Measurements from ENCODE around the gene GRIK2. TPM values are rescaled to one million over a fixed set of nuclear protein-coding genes. Genes with fewer than 3 reads are reported as not detected.

GRIK2 gene
- total RNA-seq, 1 donor from 2014 or later, result 0.11 TPM

DNA sequence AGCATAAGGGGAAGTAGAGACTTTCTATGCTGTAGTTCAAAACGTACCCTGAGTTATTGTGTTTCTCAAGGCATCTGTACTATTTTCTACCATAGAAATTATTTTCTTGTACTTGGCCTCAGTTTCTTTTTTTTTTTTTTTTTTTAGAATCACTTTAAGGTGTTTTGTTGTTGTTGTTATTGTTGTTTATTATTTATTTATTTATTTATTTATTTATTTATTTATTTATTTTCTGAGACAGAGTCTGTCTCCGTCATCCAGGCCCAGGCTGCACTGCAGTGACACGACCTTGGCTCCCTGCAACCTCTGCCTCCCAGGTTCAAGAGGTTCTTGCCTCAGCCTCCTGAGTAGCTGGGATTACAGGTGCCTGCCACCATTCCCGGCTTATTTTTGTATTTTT is 179.1 kb downstream of the GRIK2 start:
- Mint-ChIP-seq H3K36me3 (ENCODE audit: low read depth) (no peaks in the 10 kb centered on the region), H3K4me1 (no peaks in the 10 kb centered on the region), H3K4me3 (no peak overlapping the region), H3K9me3 (no peaks in the 10 kb centered on the region), H3K27ac (no peak overlapping the region), H3K27me3 (no peaks in the 10 kb centered on the region)
- ChIA-PET CTCF (no interaction called here), POLR2A (no interaction called here)
- intact Hi-C loops (cut with micrococcal nuclease), result no loop called here
- DNase-seq (no peak), ATAC-seq (ENCODE audit: low read depth) (no peak)
- no peak for TF ChIP-seq CTCF (IDR thresholded peaks at IDR 0.05)

GRCh38 chr6:101577091-101577490 is 183.6 kb downstream of the GRIK2 start:
- DNase-seq (no peak), ATAC-seq (ENCODE audit: low read depth) (no peak)
- no peaks in the 10 kb centered on the region for H3K36me3 Mint-ChIP-seq (ENCODE audit: low read depth)
- no peak overlapping the region for H3K4me3 Mint-ChIP-seq
- no peaks in the 10 kb centered on the region for H3K4me1 Mint-ChIP-seq
- CTCF ChIA-PET, result no interaction called here
- no peak overlapping the region for H3K27ac Mint-ChIP-seq
- intact Hi-C loops (cut with micrococcal nuclease), result no loop called here
- TF ChIP-seq CTCF (IDR thresholded peaks at IDR 0.05), result no peak
- H3K9me3 Mint-ChIP-seq, result peaks cover 3% of the 10 kb centered on the region
- POLR2A ChIA-PET, result no interaction called here
- H3K27me3 Mint-ChIP-seq, result no peaks in the 10 kb centered on the region

GRCh38 chr6:101578306-101578705 is 184.8 kb downstream of the GRIK2 start:
- no peak for TF ChIP-seq CTCF (IDR thresholded peaks at IDR 0.05)
- H3K36me3 Mint-ChIP-seq (ENCODE audit: low read depth), result no peaks in the 10 kb centered on the region
- no peaks in the 10 kb centered on the region for H3K4me1 Mint-ChIP-seq
- CTCF ChIA-PET, result no interaction called here
- peaks cover 3% of the 10 kb centered on the region for H3K9me3 Mint-ChIP-seq
- H3K4me3 Mint-ChIP-seq, result no peak overlapping the region
- POLR2A ChIA-PET, result no interaction called here
- DNase-seq (no peak), ATAC-seq (ENCODE audit: low read depth) (no peak)
- no peak overlapping the region for H3K27ac Mint-ChIP-seq
- intact Hi-C loops (cut with micrococcal nuclease), result no loop called here
- H3K27me3 Mint-ChIP-seq, result no peaks in the 10 kb centered on the region

DNA sequence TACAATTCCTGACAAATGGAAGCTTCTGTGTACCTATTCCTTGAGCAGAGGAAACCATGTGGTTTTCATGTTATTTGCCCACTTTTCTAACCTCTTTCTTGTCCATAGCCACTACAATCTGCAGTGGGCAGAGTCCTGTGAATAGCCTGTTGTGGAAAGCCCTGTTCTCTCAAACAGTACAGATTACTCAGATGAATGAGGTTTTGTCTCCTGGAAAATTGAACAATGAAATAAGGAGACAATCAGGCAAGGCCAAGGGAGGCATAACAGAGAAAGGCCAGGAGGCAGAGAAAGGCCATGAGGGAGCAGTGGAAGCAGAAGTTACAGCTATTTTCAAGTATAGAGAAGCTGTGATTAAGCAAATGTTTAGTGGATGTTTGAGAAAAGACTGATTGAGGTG is 189.3 kb downstream of the GRIK2 start:
- intact Hi-C loops (cut with micrococcal nuclease), result no loop called here
- no peak for TF ChIP-seq CTCF (IDR thresholded peaks at IDR 0.05)
- Mint-ChIP-seq H3K36me3 (ENCODE audit: low read depth) (no peaks in the 10 kb centered on the region), H3K4me3 (no peak overlapping the region), H3K4me1 (no peaks in the 10 kb centered on the region), H3K27ac (no peak overlapping the region), H3K27me3 (no peaks in the 10 kb centered on the region), H3K9me3 (peaks cover 3% of the 10 kb centered on the region)
- no peak for ATAC-seq (ENCODE audit: low read depth)
- no peak for DNase-seq
- POLR2A ChIA-PET, result no interaction called here
- CTCF ChIA-PET, result no interaction called here

DNA sequence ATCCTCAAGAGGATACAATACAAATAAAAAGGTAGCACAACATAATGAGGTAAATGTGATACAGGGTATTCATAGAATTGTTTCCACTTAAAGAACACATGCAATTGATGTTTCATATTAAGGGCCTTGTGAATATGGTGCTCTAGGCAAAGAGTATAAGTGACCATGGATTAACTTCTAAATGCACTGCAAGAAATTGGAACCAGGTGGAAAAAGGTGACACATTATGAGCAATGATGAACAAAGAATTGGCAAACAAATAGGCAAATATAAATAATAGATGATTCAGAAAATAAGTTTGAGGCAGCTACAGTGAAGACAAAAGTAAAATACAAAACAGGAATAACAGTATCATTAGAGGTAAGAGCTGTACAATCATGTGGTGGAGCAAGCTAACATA is 192.0 kb downstream of the GRIK2 start:
- no peak for TF ChIP-seq CTCF (IDR thresholded peaks at IDR 0.05)
- POLR2A ChIA-PET, result no interaction called here
- H3K27me3 Mint-ChIP-seq, result no peaks in the 10 kb centered on the region
- ATAC-seq (ENCODE audit: low read depth), result no peak
- no peak for DNase-seq
- CTCF ChIA-PET, result no interaction called here
- H3K27ac Mint-ChIP-seq, result no peak overlapping the region
- no peak overlapping the region for H3K4me3 Mint-ChIP-seq
- no peaks in the 10 kb centered on the region for H3K9me3 Mint-ChIP-seq
- H3K36me3 Mint-ChIP-seq (ENCODE audit: low read depth), result no peaks in the 10 kb centered on the region
- H3K4me1 Mint-ChIP-seq, result no peaks in the 10 kb centered on the region
- intact Hi-C loops (cut with micrococcal nuclease), result no loop called here
